NT2/D1 (cell line): ENCODE data around the gene ZCCHC8.

Experiments
- SUZ12 ChIP-seq: IDR thresholded peaks from 2 replicates; pipeline ENCODE4 v1.6.1; 2011; ENCODE audit not compliant: insufficient read length, insufficient read depth; ENCODE audit errors: extremely low read depth
- YY1 ChIP-seq: IDR thresholded peaks from 2 replicates; pipeline ENCODE4 v1.6.1; 2011; ENCODE audit not compliant: insufficient read length, insufficient read depth
- ZNF274 ChIP-seq: IDR thresholded peaks from 2 replicates; pipeline ENCODE4 v1.6.1; 2011; ENCODE audit warnings: mild to moderate bottlenecking, low read depth, low read length

GRCh38 chr12:122513660-122514059 is 12.9 kb upstream of the ZCCHC8 start:
- no peak for TF ChIP-seq ZNF274
- TF ChIP-seq YY1 = no peak
- no peak for TF ChIP-seq SUZ12
